ENCODE measurements around the gene CUEDC1.

CUEDC1 gene

DNA sequence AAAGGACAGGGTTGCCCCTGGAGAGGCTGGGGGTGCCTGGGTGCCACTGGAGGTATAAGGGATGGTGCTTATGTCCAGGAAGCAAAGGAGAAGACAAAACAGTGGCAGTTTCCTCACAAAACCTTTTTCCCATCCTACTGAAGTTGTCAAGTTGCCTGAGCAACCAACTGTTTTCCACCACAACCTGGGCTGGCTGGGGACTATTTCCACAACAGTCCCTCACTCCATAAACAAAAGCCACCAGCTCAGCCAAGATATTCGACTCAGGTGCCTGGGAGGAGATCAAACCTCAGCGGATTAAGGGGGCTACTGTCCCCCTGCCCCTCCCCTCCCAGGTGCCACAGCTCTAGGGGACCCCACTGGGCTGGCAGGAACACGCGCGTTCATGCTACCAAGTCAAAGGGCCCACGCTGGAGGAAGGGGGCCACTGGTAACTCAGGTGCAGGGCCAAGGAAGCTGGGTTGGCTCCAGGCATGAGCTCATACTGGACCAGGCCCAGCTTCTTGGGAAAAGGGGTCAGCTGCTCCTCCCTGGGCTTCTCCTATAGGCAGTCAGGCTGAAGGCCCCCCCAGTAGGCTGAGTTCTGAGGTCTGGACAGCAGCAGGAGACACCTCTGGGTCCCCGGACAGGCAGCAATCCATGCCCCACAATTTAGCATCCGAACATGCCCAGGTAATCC is 59.7 kb downstream of the CUEDC1 start:
- no peak overlapping the region for H3K4me3 ChIP-seq (ENCODE audit: low read depth, low read length)
- TF ChIP-seq, protein P1, sequence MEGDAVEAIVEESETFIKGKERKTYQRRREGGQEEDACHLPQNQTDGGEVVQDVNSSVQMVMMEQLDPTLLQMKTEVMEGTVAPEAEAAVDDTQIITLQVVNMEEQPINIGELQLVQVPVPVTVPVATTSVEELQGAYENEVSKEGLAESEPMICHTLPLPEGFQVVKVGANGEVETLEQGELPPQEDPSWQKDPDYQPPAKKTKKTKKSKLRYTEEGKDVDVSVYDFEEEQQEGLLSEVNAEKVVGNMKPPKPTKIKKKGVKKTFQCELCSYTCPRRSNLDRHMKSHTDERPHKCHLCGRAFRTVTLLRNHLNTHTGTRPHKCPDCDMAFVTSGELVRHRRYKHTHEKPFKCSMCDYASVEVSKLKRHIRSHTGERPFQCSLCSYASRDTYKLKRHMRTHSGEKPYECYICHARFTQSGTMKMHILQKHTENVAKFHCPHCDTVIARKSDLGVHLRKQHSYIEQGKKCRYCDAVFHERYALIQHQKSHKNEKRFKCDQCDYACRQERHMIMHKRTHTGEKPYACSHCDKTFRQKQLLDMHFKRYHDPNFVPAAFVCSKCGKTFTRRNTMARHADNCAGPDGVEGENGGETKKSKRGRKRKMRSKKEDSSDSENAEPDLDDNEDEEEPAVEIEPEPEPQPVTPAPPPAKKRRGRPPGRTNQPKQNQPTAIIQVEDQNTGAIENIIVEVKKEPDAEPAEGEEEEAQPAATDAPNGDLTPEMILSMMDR (IDR thresholded peaks at IDR 0.05; ENCODE audit: insufficient read depth, low read depth, low read length, missing control alignments), result no peak
- DNase-seq (ENCODE audit: low read depth), result no peak

DNA sequence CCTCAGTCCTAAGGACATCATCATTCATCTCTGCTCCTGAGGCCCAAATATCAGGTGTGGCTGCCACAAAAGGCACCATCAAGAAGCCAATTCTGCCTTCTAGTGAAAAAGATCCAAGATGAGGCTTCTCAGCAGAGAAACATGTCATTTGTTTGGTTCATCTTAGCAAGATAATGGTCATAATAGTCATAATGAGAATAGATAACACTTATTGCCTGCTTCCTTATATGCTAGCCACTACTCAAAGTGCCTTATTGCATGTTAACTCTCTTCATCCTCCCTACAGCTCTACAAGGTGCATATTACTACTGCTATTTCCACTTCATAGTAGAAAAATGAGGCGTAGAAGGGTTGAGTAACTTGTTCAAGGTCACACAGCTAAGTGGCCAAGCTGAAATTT is 60.4 kb downstream of the CUEDC1 start:
- DNase-seq (ENCODE audit: low read depth), result peak; percentile 26
- H3K4me3 ChIP-seq (ENCODE audit: low read depth, low read length), result no peak overlapping the region
- TF ChIP-seq, protein P1 (IDR thresholded peaks at IDR 0.05; ENCODE audit: insufficient read depth, low read depth, low read length, missing control alignments), result no peak

DNA sequence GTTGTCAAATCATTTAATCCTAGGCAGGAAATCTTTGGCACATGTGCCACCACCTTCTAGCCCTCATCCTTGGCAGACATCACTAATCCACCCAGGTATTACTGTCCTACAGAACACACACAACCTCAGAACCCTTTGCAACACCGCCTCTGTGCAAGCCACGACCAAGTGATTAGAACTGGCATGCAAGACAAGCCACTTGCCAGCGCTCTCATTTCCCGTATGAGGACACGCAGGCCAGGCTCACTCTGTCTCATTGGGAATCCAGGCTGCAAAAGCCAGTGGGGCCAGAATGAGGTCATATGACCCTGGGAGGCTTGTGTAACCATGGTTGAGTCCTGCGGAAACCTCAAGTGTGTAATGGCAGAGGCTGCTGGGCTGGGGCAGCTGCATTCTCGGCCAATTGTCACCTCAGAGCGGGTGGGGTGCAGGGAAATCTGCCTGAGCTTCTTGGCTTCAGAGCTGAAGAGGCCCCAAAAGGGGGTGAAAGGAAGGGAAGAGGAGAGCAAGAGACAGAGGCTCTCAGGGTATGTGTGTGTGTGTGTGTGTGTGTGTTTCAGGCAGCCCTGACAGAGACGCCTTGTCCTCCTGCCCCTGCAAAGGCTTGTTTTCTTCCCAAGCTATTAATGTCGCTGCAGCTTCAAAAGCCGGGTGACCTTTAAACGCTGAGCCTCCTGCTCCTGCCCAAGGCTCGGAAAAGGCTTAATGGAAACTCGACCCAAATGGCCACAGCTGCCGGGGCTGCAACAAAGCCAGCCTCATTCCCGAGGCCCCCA is 62.2 kb downstream of the CUEDC1 start:
- no peak for DNase-seq (ENCODE audit: low read depth)
- TF ChIP-seq, protein P1 (IDR thresholded peaks at IDR 0.05; ENCODE audit: insufficient read depth, low read depth, low read length, missing control alignments), result no peak
- H3K4me3 ChIP-seq (ENCODE audit: low read depth, low read length), result no peak overlapping the region

DNA sequence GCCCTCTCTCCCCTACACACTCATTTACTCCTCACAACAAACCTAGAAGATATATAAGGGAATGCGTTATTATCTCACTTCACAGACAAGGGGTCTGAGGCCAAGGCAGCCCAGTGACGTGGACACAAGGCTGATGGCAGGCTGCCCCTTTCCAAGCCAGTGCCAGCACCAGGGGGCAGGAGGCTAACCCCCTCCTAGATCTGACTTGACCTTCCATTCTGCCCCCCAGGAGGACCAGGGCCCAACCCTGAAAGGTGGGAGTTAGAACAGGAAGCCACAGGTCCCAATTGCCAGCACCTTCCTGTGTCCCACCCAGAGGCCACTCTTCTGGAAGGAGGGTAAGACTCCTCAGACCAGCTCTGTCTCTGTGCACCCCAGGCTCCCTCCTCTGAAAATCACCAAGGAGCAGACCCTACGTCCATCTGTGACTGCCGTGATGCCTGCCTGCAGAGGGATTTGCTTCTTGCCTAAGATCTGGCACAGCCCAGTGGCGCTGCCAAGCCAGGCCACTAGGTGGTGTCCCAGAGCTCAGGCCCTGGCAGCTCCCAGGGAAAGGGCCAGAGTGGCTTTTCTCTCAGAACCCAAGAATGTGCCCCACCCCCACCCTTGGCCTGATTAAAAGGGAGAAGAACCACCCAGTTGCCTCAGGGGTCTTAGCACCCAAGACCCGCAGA is 62.9 kb downstream of the CUEDC1 start:
- DNase-seq (ENCODE audit: low read depth), result peak; percentile 82
- TF ChIP-seq, protein P1 (IDR thresholded peaks at IDR 0.05; ENCODE audit: insufficient read depth, low read depth, low read length, missing control alignments), result peak; percentile 99
- no peak overlapping the region for H3K4me3 ChIP-seq (ENCODE audit: low read depth, low read length)

DNA sequence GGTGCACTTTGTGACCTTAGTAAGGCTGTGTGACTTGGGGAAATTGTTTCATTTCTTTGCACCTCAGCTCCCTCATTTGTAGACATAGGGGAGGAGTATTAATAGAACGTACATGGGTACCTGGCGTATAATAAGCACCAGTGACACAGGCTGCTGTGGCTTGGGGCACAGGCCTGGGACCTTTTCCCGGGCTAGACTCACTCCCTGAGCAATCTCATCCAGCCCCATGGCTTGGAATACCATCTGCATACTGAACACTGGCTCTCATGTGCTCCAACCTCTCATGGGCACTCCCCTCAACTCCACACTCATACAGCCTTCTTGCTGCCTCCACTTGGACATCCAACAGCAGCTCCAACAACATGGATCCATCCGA is 64.4 kb downstream of the CUEDC1 start:
- TF ChIP-seq, protein P1 (IDR thresholded peaks at IDR 0.05; ENCODE audit: insufficient read depth, low read depth, low read length, missing control alignments), result no peak
- no peak overlapping the region for H3K4me3 ChIP-seq (ENCODE audit: low read depth, low read length)
- no peak for DNase-seq (ENCODE audit: low read depth)

DNA sequence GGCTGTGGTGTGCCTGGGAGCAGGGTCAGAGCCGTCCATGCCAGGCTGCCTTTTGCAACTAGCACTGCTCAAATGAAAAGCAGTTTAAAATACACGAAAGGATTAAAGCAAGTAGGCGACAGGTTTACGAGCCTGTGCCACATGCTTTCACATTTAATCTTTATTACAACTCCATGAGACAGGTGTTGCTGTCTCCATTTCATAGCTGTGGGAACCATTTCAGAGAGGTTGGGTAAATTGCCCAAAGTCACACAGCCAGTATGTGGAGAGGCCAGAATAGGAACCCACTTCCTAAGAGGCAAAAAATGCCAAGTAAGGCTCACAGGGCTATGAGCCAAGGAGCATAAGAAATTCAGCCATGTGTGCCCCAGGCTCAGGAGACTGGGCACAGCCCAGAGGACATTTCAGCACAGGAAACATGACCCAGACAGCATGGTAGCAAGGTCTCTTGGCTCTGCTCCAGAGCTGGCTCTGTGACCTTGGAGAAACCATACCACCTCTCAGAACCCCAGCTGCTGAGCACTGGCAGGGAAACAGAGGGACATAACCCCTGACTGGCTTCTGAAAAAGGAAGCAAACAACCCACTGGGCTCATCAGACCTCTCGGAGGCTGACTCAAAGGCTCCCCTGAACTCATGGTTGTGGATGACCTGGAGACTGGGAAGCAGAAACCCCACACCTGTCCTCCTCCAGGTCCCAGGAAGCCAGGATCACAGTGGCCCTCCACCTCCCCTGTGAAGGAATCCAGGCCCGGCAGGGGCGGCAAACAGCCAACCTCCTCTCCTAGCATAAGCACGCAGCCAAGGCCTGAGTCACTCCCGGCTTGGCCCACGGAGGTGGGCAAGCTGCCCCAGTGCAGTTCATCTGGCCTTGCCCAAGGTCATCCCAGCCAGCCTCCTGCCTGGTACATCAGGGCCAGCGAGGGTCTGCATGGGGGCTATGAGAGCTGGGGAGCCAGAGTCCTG is 65.0 kb downstream of the CUEDC1 start:
- TF ChIP-seq, protein P1 (IDR thresholded peaks at IDR 0.05; ENCODE audit: insufficient read depth, low read depth, low read length, missing control alignments), result no peak
- H3K4me3 ChIP-seq (ENCODE audit: low read depth, low read length), result no peak overlapping the region
- no peak for DNase-seq (ENCODE audit: low read depth)
